ENCODE measurements around the gene HERPUD2. TPM values are rescaled to one million over a fixed set of nuclear protein-coding genes. Genes with fewer than 3 reads are reported as not detected.

HERPUD2 gene
- polyA plus RNA-seq, 1 of the 3 experiments (the other 2 are of a cell fraction) = 39.2 TPM

DNA sequence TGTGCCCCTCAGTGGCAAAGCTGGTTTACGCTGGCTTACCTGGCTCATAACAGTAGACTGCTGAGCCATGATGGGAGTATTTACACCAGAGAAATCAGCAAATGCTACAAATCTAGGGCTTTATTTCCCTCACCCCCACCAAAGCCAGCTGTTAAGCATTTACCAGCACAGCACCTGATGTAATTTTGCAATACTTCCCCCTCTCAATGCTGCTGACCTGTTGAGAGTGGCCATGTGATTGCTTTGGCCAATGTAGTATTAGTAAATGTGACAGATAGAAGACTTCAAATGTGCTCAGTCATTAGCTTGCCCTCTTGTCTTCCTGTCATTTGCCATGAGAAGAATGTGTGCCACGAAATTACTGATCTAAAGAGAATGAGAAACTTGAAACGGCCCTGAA lies 46.6 kb downstream of the HERPUD2 start (continued):
- TF ChIP-seq, protein P1, sequence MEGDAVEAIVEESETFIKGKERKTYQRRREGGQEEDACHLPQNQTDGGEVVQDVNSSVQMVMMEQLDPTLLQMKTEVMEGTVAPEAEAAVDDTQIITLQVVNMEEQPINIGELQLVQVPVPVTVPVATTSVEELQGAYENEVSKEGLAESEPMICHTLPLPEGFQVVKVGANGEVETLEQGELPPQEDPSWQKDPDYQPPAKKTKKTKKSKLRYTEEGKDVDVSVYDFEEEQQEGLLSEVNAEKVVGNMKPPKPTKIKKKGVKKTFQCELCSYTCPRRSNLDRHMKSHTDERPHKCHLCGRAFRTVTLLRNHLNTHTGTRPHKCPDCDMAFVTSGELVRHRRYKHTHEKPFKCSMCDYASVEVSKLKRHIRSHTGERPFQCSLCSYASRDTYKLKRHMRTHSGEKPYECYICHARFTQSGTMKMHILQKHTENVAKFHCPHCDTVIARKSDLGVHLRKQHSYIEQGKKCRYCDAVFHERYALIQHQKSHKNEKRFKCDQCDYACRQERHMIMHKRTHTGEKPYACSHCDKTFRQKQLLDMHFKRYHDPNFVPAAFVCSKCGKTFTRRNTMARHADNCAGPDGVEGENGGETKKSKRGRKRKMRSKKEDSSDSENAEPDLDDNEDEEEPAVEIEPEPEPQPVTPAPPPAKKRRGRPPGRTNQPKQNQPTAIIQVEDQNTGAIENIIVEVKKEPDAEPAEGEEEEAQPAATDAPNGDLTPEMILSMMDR (IDR thresholded peaks at IDR 0.05) = no peak
- no peak for TF ChIP-seq MXI1 (IDR thresholded peaks at IDR 0.05; ENCODE audit: low read depth, low read length)
- no peak for TF ChIP-seq SMC3 (IDR thresholded peaks at IDR 0.05; ENCODE audit: low read depth, low read length)

DNA sequence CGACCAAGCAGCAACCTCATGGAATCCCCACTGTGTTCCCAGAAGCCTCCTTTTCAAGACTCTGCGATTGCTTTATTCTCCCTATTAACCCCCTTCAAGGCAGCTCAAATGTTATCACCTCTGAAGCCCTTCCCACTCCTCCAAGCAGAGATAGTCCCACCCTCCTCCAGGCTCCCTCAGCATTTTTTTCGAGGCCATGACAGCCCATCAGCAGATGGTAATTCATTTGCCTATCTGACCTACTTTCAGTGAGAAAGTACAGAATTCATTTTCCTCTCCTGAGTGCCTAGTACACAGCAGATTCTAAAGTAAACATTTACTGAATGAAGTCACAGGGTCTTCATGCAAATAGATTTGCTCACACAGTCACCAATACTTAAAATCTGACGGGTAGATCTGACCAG lies 47.8 kb downstream of the HERPUD2 start:
- peaks cover 7 to 24% of the 10 kb centered on the region in 2 experiments for H3K36me3 ChIP-seq (replicated peaks in 1 of 2; ENCODE audit: control insufficient read depth in 1 of 2, insufficient read depth in 2 of 2, low read length in 1 of 2)
- CTCF ChIA-PET = interaction anchor here (0.6 to 1.1 kb wide), 4 partner anchors 10 to 609 kb away, joined by 3 to 5 read pairs (median 3); no protein-coding TSS in a partner anchor
- WGBS (ENCODE audit: low lambda C conversion rate) = 71% methylated on average over 4 of the region's 4 CpGs
- peaks cover 58% of the 10 kb centered on the region for H3K79me2 ChIP-seq (ENCODE audit: insufficient read depth)
- no peaks in the 10 kb centered on the region for H3K9me3 ChIP-seq
- no peaks in the 10 kb centered on the region for H3K27me3 ChIP-seq (ENCODE audit: insufficient read depth)
- peaks cover 0 to 4% of the 10 kb centered on the region in 2 experiments; a peak in 3 of 4 replicates for H3K4me1 ChIP-seq (ENCODE audit: control insufficient read depth in 1 of 2, insufficient read depth in 2 of 2, low read depth in 1 of 2, low read length in 1 of 2)
- H3K9ac ChIP-seq = no peak overlapping the region
- POLR2A ChIA-PET = no interaction called here
- H3K9me2 ChIP-seq = no peaks in the 10 kb centered on the region
- H3K27ac ChIP-seq (ENCODE audit: low read depth in 2 of 2, low read length in 1 of 2) = no peak overlapping the region
- H3F3A ChIP-seq (replicated peaks; ENCODE audit: insufficient read depth) = no peaks in the 10 kb centered on the region
- no peak overlapping the region for H2AFZ ChIP-seq (ENCODE audit: low read depth)
- H3K4me3 ChIP-seq (ENCODE audit: low read depth in 2 of 2, low read length in 1 of 2) = no peak overlapping the region
- peaks cover 29% of the 10 kb centered on the region for H4K20me1 ChIP-seq (ENCODE audit: insufficient read depth)
- peak; percentile 51 for DNase-seq
- TF ChIP-seq YY1 (IDR thresholded peaks at IDR 0.05; ENCODE audit: low read depth) = no peak
- TF ChIP-seq, protein P1 (IDR thresholded peaks at IDR 0.05) = no peak
- no peak overlapping the region for H3K4me2 ChIP-seq

GRCh38 chr7:35646289-35647023 lies 48.5 kb downstream of the HERPUD2 start:
- H3K4me1 ChIP-seq (ENCODE audit: control insufficient read depth in 1 of 2, insufficient read depth in 2 of 2, low read depth in 1 of 2, low read length in 1 of 2) = peaks cover 0 to 4% of the 10 kb centered on the region in 2 experiments; a peak in 3 of 4 replicates
- H3K9me2 ChIP-seq = no peaks in the 10 kb centered on the region
- no peak overlapping the region for H3K4me2 ChIP-seq
- no peak overlapping the region for H2AFZ ChIP-seq (ENCODE audit: low read depth)
- H4K20me1 ChIP-seq (ENCODE audit: insufficient read depth) = peaks cover 32% of the 10 kb centered on the region
- H3K27me3 ChIP-seq (ENCODE audit: insufficient read depth) = no peaks in the 10 kb centered on the region
- H3K79me2 ChIP-seq (ENCODE audit: insufficient read depth) = peaks cover 58% of the 10 kb centered on the region
- no peak overlapping the region for H3K4me3 ChIP-seq (ENCODE audit: low read depth in 2 of 2, low read length in 1 of 2)
- H3F3A ChIP-seq (replicated peaks; ENCODE audit: insufficient read depth) = no peaks in the 10 kb centered on the region
- H3K36me3 ChIP-seq (replicated peaks in 1 of 2; ENCODE audit: control insufficient read depth in 1 of 2, insufficient read depth in 2 of 2, low read length in 1 of 2) = peaks cover 7 to 18% of the 10 kb centered on the region in 2 experiments
- H3K9me3 ChIP-seq = no peaks in the 10 kb centered on the region
- ChIA-PET POLR2A (interaction anchor here (0.6 kb wide), 1 partner anchor 251 kb away, joined by 4 read pairs; no protein-coding TSS in a partner anchor), CTCF (interaction anchor here (0.6 to 2.5 kb wide), 8 partner anchors 9 to 608 kb away, joined by 3 to 13 read pairs (median 4); no protein-coding TSS in a partner anchor)
- no peak overlapping the region for H3K27ac ChIP-seq (ENCODE audit: low read depth in 2 of 2, low read length in 1 of 2)
- 85% methylated on average over 3 of the region's 3 CpGs for WGBS (ENCODE audit: low lambda C conversion rate)
- no peak for DNase-seq
- no peak overlapping the region for H3K9ac ChIP-seq
- no peak for TF ChIP-seq GABPA (IDR thresholded peaks at IDR 0.05; ENCODE audit: low read depth)
- TF ChIP-seq YY1 (IDR thresholded peaks at IDR 0.05; ENCODE audit: low read depth) = no peak
- no peak for TF ChIP-seq SMC3 (IDR thresholded peaks at IDR 0.05; ENCODE audit: low read depth, low read length)
- TF ChIP-seq NFIC (IDR thresholded peaks at IDR 0.05; ENCODE audit: borderline replicate concordance) = no peak
- TF ChIP-seq USF2 (IDR thresholded peaks at IDR 0.05; ENCODE audit: borderline replicate concordance, low read depth, low read length) = no peak
- TF ChIP-seq EZH2phosphoT487 (IDR thresholded peaks at IDR 0.05; ENCODE audit: borderline replicate concordance, low read depth) = no peak
- no peak for TF ChIP-seq CHD2 (IDR thresholded peaks at IDR 0.05; ENCODE audit: low read length, partially characterized antibody)
- TF ChIP-seq, protein P2, sequence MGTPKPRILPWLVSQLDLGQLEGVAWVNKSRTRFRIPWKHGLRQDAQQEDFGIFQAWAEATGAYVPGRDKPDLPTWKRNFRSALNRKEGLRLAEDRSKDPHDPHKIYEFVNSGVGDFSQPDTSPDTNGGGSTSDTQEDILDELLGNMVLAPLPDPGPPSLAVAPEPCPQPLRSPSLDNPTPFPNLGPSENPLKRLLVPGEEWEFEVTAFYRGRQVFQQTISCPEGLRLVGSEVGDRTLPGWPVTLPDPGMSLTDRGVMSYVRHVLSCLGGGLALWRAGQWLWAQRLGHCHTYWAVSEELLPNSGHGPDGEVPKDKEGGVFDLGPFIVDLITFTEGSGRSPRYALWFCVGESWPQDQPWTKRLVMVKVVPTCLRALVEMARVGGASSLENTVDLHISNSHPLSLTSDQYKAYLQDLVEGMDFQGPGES (IDR thresholded peaks at IDR 0.05; ENCODE audit: low read depth, low read length) = no peak
- no peak for TF ChIP-seq FOSL2 (IDR thresholded peaks at IDR 0.05; ENCODE audit: borderline replicate concordance, low read depth)
- no peak for TF ChIP-seq ELF1 (IDR thresholded peaks at IDR 0.05)
- no peak for TF ChIP-seq EP300 (IDR thresholded peaks at IDR 0.05; ENCODE audit: borderline replicate concordance in 1 of 2, low read depth in 1 of 2, low read length in 1 of 2)
- no peak for TF ChIP-seq TAF1 (IDR thresholded peaks at IDR 0.05; ENCODE audit: borderline replicate concordance, low read depth, low read length)
- TF ChIP-seq FOXJ3 (CRISPR knock-in tag; IDR thresholded peaks at IDR 0.05) = no peak
